GM23248 (cell line): ENCODE data around the gene C14orf132.

ENCODE experiments used
- EZH2 ChIP-seq: fragments of 200-600 bp; sonication (generic); IDR thresholded peaks from 2 replicates; pipeline ENCODE4 v1.6.1; 2018; ENCODE audit warnings: antibody characterized with exemption, mild to moderate bottlenecking; ENCODE audit not compliant: insufficient read depth, poor library complexity, severe bottlenecking
- EZH2phosphoT487 ChIP-seq: fragments of 200-600 bp; sonication (generic); IDR thresholded peaks from 2 replicates; pipeline ENCODE4 v1.6.1; 2018; ENCODE audit warnings: antibody characterized with exemption, moderate library complexity, mild to moderate bottlenecking, low read depth; ENCODE audit not compliant: insufficient read depth

GRCh38 chr14:96065661-96066459 is 26.7 kb downstream of the C14orf132 start:
- TF ChIP-seq EZH2 (no peak), EZH2phosphoT487 (no peak)
